ENCODE results near the gene UBASH3B. TPM values are rescaled to one million over a fixed set of nuclear protein-coding genes. Genes with fewer than 3 reads are reported as not detected.

Gene UBASH3B
- total RNA-seq, 1 experiment from 2014 or later: 8.0 TPM

GRCh38 chr11:122754553-122755322 lies 99.2 kb downstream of the UBASH3B start:
- peak; percentile 75 for TF ChIP-seq CTCF (conservative IDR thresholded peaks at IDR 0.05)
- H3K36me3 Mint-ChIP-seq (ENCODE audit: insufficient read depth in 1 of 3, low read depth in 3 of 3): no peaks in the 10 kb centered on the region
- H4K20me1 ChIP-seq (ENCODE audit: control insufficient read depth, insufficient read depth, insufficient read length): peaks cover 2% of the 10 kb centered on the region

More at GRCh38 chr11:122754553-122755322, 99.2 kb downstream of the UBASH3B start:
- no peak overlapping the region for H2BK12ac ChIP-seq (ENCODE audit: insufficient read length, low read depth, low read length)
- no peak overlapping the region for H3T11ph ChIP-seq (ENCODE audit: low read length)
- H3K4me3 Mint-ChIP-seq: no peak overlapping the region
- no peaks in the 10 kb centered on the region for H3K4me1 ChIP-seq (ENCODE audit: insufficient read depth, low read length)
- H3K79me1 ChIP-seq (ENCODE audit: insufficient read depth, low read depth, low read length, poor library complexity, severe bottlenecking): no peaks in the 10 kb centered on the region
- H3K56ac ChIP-seq (ENCODE audit: insufficient read length, low read depth, low read length): no peak overlapping the region
- no peak overlapping the region for H2BK120ac ChIP-seq (ENCODE audit: low read depth, low read length, poor library complexity, severe bottlenecking)
- H3K4me1 Mint-ChIP-seq: peaks cover 3 to 9% of the 10 kb centered on the region in 2 experiments; a peak in 3 of 4 replicates
- H3K4me2 ChIP-seq (ENCODE audit: insufficient read depth, insufficient read length, low read length): no peak overlapping the region
- H3K79me2 ChIP-seq (ENCODE audit: insufficient read depth, low read length): no peaks in the 10 kb centered on the region
- no peak overlapping the region for H2BK5ac ChIP-seq (ENCODE audit: insufficient read length, low read length)
- H3K9me3 Mint-ChIP-seq: no peaks in the 10 kb centered on the region
- no peak overlapping the region for H4K91ac ChIP-seq (ENCODE audit: insufficient read length, low read depth, low read length)
- no peak overlapping the region for H2AK5ac ChIP-seq (ENCODE audit: insufficient read length, low read length)
- no peak overlapping the region for H4K5ac ChIP-seq (ENCODE audit: insufficient read length, low read depth, low read length)
- H3K27me3 ChIP-seq (ENCODE audit: insufficient read depth, low read length): no peaks in the 10 kb centered on the region
- H2BK15ac ChIP-seq (ENCODE audit: low read depth, low read length): no peak overlapping the region
- H3K9me3 ChIP-seq (ENCODE audit: control insufficient read depth, low read depth, low read length): no peaks in the 10 kb centered on the region
- no peak overlapping the region for H2AFZ ChIP-seq (ENCODE audit: low read length)
- H3K27ac ChIP-seq (ENCODE audit: insufficient read length, low read depth, low read length): no peak overlapping the region
- no peak overlapping the region for H2BK20ac ChIP-seq (ENCODE audit: low read depth, low read length, poor library complexity, severe bottlenecking)
- no peak overlapping the region for H3K23ac ChIP-seq (ENCODE audit: insufficient read length, low read depth, low read length)
- no peaks in the 10 kb centered on the region for H3K27me3 Mint-ChIP-seq (ENCODE audit: low read depth)
- H4K8ac ChIP-seq (replicated peaks; ENCODE audit: insufficient read length, low read depth, low read length): no peak overlapping the region
- peak; percentile 41 for DNase-seq
- peak overlapping the region in 1 of 3 experiments; percentile 51; a peak in 1 of 7 replicates for H3K27ac Mint-ChIP-seq
- no peak overlapping the region for H3K4ac ChIP-seq (ENCODE audit: low read depth, low read length)
- WGBS (ENCODE audit: extremely low coverage, insufficient read length, low lambda C conversion rate): no CpG with 5 or more reads among the region's 16 CpGs
- no peaks in the 10 kb centered on the region for H3K23me2 ChIP-seq (ENCODE audit: insufficient read length, low read depth, low read length, poor library complexity, severe bottlenecking)
- no peak overlapping the region for H3K14ac ChIP-seq (ENCODE audit: insufficient read depth, low read length)
- H3K18ac ChIP-seq (ENCODE audit: insufficient read length, low read depth, low read length): no peak overlapping the region
- no peak overlapping the region for H3K9ac ChIP-seq (ENCODE audit: extremely low read depth, insufficient read length, low read length)
